K562 treated with DMSO at 1 percent for 24 hours (cell line): ENCODE data around the gene TCL1A. TPM values are rescaled to one million over a fixed set of nuclear protein-coding genes. Genes with fewer than 3 reads are reported as not detected.

ENCODE experiments used
- total RNA-seq: library from RNA; unstranded; fragments of 300-600 nt; gene quantifications from 2 replicates; pipeline ENCODE4 v1.2.3, GENCODE V29; 2022; ENCODE audit warnings: low read depth; ENCODE audit not compliant: insufficient read depth

TCL1A gene, protein sequence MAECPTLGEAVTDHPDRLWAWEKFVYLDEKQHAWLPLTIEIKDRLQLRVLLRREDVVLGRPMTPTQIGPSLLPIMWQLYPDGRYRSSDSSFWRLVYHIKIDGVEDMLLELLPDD
- total RNA-seq = 0.21 TPM in 1 of 2 replicates, not detected in the other

DNA sequence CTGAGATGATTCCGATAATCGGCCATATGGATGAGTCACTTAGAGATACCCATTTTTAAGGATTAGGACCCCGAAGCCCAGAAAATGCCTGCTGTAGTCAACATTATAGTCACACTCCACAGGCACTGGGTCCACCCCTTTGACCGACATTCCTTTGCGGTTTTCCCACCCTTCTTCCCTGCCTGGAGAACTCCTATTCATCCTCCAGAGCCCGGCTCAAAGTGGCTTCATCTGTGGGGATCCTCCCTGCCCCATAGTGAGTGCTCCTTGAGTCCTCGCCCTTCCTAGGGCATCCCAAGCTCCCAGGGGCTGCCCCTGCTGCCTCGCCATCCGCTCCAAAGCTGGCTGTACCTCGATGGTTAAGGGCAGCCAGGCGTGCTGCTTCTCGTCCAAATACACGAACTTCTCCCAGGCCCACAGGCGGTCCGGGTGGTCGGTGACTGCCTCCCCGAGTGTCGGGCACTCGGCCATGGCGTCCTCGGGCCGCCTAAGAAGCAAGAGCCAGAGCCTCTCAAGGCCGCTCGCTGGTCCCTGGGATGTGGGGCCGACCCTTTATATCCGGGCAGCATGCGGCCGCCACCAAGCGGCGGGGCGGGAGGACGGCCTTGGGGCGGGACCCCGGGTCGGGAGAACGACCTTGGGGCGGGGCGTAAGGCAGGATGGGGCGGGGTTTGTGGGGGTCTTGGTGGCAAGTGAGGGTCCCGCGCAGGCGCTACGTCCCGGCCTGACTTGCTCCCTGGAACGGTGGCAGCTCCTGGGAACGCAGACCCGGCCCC lies at the start of gene TCL1A:
Gene TCL1A (minus strand): TSS at position 530 of the 776 bp plus-strand sequence. CDS start 59 bp downstream, at position 471.

DNA sequence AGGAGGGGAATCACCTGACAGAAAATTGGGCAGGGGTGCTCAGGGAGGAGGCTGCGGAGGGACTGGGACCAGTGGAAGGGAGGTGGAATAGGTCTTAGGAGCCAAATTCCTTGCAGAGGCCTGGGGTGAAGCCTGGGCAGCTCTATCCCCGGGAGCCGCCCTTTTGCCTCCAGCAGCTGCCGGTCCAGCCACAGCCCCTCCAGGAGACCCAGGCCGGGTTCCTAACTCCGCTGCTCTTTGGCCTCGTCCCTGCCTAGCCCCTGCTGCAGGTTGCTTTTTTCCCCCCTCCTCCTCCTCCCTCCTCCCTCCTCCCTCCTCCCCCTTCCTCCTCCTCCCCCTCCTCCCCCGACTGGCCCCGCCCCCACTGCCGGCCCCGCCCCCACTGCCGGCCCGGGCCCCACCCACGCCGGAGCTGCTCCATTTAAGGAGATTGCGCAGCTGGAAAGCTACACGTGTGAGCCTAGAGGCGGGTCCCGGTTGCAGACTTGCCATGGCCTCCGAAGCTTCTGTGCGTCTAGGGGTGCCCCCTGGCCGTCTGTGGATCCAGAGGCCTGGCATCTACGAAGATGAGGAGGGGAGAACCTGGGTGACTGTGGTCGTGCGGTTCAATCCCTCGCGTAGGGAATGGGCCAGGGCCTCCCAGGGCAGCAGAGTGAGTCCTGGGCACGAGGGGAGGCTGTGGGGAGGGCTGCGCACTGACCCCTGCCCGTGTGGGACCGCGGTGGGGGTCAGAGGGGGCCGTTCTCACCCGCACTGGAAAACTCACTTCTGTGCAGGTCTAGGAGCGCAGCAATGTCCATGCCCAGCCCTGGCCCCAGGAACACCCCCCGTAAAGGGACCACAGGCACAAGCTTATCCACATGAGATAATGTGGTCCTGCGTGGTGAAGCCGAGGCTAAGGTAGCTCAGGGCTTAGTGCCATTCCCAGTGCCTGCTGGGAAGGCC lies 27.7 kb downstream of the TCL1A start, which contains the start of gene TCL1B:
Gene TCL1B (plus strand): TSS at position 449 of the 945 bp plus-strand sequence. CDS start 42 bp downstream, at position 491.

Other genes with a start within 250 kb of the TCL1A start
- gene SYNE3, start 197.5 kb downstream of the TCL1A start, total RNA-seq = 3.6 TPM in 2 replicates
- 61.1 and 61.5 TPM in 2 replicates for gene GLRX5, start 179.1 kb downstream of the TCL1A start, total RNA-seq
- not detected in 2 replicates for gene TCL1B, start 27.7 kb downstream of the TCL1A start, total RNA-seq
- gene TUNAR, start 162.7 kb upstream of the TCL1A start, total RNA-seq = not detected in 2 replicates